Measurements from ENCODE around the gene PARD6G.

- TF ChIP-seq SP1 (IDR thresholded peaks at IDR 0.05), result no peak
- no peak for TF ChIP-seq ELF4 (IDR thresholded peaks at IDR 0.05)
- no peak for TF ChIP-seq SUZ12 (IDR thresholded peaks at IDR 0.05)
- no peak for TF ChIP-seq BHLHE40 (IDR thresholded peaks at IDR 0.05; ENCODE audit: borderline replicate concordance)
- TF ChIP-seq PKNOX1 (IDR thresholded peaks at IDR 0.05), result no peak
- TF ChIP-seq TARDBP (IDR thresholded peaks at IDR 0.05), result no peak
- no peak for TF ChIP-seq CTBP1 (IDR thresholded peaks at IDR 0.05; ENCODE audit: borderline replicate concordance)
- no peak for TF ChIP-seq ARNT (IDR thresholded peaks at IDR 0.05)
- no peak for TF ChIP-seq ZNF384 (IDR thresholded peaks at IDR 0.05)
- no peak for TF ChIP-seq FOXM1 (IDR thresholded peaks at IDR 0.05; ENCODE audit: borderline replicate concordance)
- TF ChIP-seq FOXK2 (IDR thresholded peaks at IDR 0.05), result no peak
- no peak for TF ChIP-seq FOXA1 (IDR thresholded peaks at IDR 0.05)
- no peak for TF ChIP-seq LEF1 (IDR thresholded peaks at IDR 0.05; ENCODE audit: borderline replicate concordance)
- no peak for TF ChIP-seq HDGF (IDR thresholded peaks at IDR 0.05; ENCODE audit: borderline replicate concordance)
These were observed 110.6 kb downstream of the PARD6G start for GRCh38 chr18:80136679-80137078.

All from HEK293T (cell line).